ENCODE data around the gene MATN4. TPM values are rescaled to one million over a fixed set of nuclear protein-coding genes. Genes with fewer than 3 reads are reported as not detected.

MATN4 gene
- total RNA-seq, 1 experiment from 2014 or later: 0.64 TPM

- no peak for TF ChIP-seq EGR1 (IDR thresholded peaks at IDR 0.05; ENCODE audit: low read depth)
- TF ChIP-seq ZNF274 (IDR thresholded peaks at IDR 0.05; ENCODE audit: low read depth, low read length): no peak
- TF ChIP-seq JUND (IDR thresholded peaks at IDR 0.05): no peak
These were observed 32.9 kb upstream of the MATN4 start (continued) for GRCh38 chr20:45340951-45341350.

- TF ChIP-seq YY1 (IDR thresholded peaks at IDR 0.05; ENCODE audit: extremely low read depth, insufficient replicate concordance, low read depth, low read length) (no peak), POLR2AphosphoS5 (IDR thresholded peaks at IDR 0.05; ENCODE audit: low read depth, low read length) (no peak), MAX (IDR thresholded peaks at IDR 0.05) (no peak), SP1 (IDR thresholded peaks at IDR 0.05; ENCODE audit: low read depth) (no peak), RAD21 (IDR thresholded peaks at IDR 0.05; ENCODE audit: low read depth) (no peak), TCF7L2 (IDR thresholded peaks at IDR 0.05; ENCODE audit: borderline replicate concordance, extremely low read depth, insufficient read depth, insufficient read length) (no peak), FOSL1 (IDR thresholded peaks at IDR 0.05; ENCODE audit: low read depth) (no peak), EZH2phosphoT487 (IDR thresholded peaks at IDR 0.05; ENCODE audit: borderline replicate concordance) (no peak), REST (IDR thresholded peaks at IDR 0.05; ENCODE audit: low read depth) (no peak), ZNF274 (IDR thresholded peaks at IDR 0.05; ENCODE audit: low read depth, low read length) (no peak), CBX3 (IDR thresholded peaks at IDR 0.05; ENCODE audit: low read depth) (no peak), POLR2A (IDR thresholded peaks at IDR 0.05; ENCODE audit: borderline replicate concordance, extremely low read depth, insufficient read depth, insufficient read length) (no peak), EGR1 (IDR thresholded peaks at IDR 0.05; ENCODE audit: low read depth) (no peak)
- H3K9ac ChIP-seq (ENCODE audit: low read length): peak overlapping the region; percentile 80
- peak overlapping the region; percentile 84; the same call in 1 of the 2 replicates for H3K27ac ChIP-seq (ENCODE audit: low read depth, low read length)
- H2AFZ ChIP-seq (ENCODE audit: low read depth, low read length, poor library complexity, severe bottlenecking): no peak overlapping the region
- ATAC-seq (no peak), DNase-seq (ENCODE audit: low read depth, low spot score) (no peak)
- BruUV-seq (replicated peaks): no TSS peak
- ChIA-PET POLR2A (interaction anchor here (1.4 kb wide), 1 partner anchor 19 kb away, joined by 3 read pairs; no protein-coding TSS in a partner anchor), RAD21 (ENCODE audit: low non-redundant PET in 1 of 2, low total read pairs in 2 of 2, uncharacterized antibody in 2 of 2, unreplicated experiment in 2 of 2) (no interaction called here), CTCF (interaction anchor here (1.0 kb wide), 1 partner anchor 34 kb away, joined by 3 read pairs; no protein-coding TSS in a partner anchor)
- H3K4me2 ChIP-seq (ENCODE audit: low read length): peak overlapping the region; percentile 91
- intact Hi-C loops (cut with micrococcal nuclease): no loop called here
- H3K9me3 ChIP-seq (ENCODE audit: control insufficient read depth in 1 of 2, insufficient read depth in 1 of 2, low read depth in 1 of 2, low read length in 2 of 2): no peaks in the 10 kb centered on the region
- 0 out of 2 replicates have a peak, but pooled peaks cover 3% of the 10 kb centered on the region for H4K20me1 ChIP-seq (ENCODE audit: insufficient read depth)
- peaks cover 1 to 19% of the 10 kb centered on the region in 2 experiments; a peak in 2 of 4 replicates for H3K36me3 ChIP-seq (ENCODE audit: control insufficient read depth in 1 of 2, insufficient read depth in 2 of 2, low read length in 2 of 2)
- H3K9me2 ChIP-seq (ENCODE audit: insufficient read depth): no peaks in the 10 kb centered on the region
- peaks cover 100% of the 10 kb centered on the region for H3K79me2 ChIP-seq (ENCODE audit: insufficient read depth, low read length)
- H3K4me1 ChIP-seq (ENCODE audit: control insufficient read depth in 1 of 2, insufficient read depth in 2 of 2, low read length in 2 of 2): peaks cover 90 to 100% of the 10 kb centered on the region in 2 experiments
- no peak overlapping the region for H3K4me3 ChIP-seq (replicated peaks in 1 of 2; ENCODE audit: low read depth in 1 of 2, low read length in 2 of 2)
- no peaks in the 10 kb centered on the region for H3K27me3 ChIP-seq (ENCODE audit: insufficient read depth, low read length)
These were observed 32.2 kb upstream of the MATN4 start for GRCh38 chr20:45340236-45340847.
